ENCODE results near the gene CFAP92. TPM values are rescaled to one million over a fixed set of nuclear protein-coding genes. Genes with fewer than 3 reads are reported as not detected.

The CFAP92 gene
- total RNA-seq, 1 experiment from 2014 or later: 0.18 TPM

DNA sequence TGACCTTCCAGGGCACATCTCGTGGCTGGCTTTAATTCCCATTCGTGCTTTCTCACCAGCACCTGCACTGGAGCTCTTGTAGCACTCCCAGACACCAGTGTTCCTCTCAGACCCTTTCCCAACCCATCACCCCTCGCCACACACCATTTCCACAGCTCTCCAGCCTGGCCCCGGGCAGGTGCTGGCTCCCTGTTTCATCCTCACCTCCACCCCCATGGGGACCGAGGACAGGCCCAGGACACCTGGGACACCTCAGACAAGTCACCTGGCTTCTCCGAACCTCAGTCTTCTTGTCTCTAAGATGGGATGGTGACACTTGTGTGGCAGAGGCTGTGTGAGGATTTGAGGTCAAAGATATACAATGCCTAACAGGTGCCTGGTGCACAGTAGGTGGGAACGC, 39.3 kb upstream of the CFAP92 start:
- Histone ChIP-seq H3K36me3 (ENCODE audit: control insufficient read depth, insufficient read depth, low read length) (no peaks in the 10 kb centered on the region), H3K9me3 (ENCODE audit: control insufficient read depth, insufficient read depth, low read depth, low read length) (no peaks in the 10 kb centered on the region), H3K27ac (ENCODE audit: low read length) (no peak overlapping the region), H3K27me3 (ENCODE audit: control insufficient read depth, insufficient read depth, low read length) (no peaks in the 10 kb centered on the region), H3K4me3 (ENCODE audit: low read depth in 2 of 2, low read length in 2 of 2) (no peak overlapping the region), H3K4me1 (ENCODE audit: control insufficient read depth, insufficient read depth, low read length) (0 out of 2 replicates have a peak, but pooled peaks cover 5% of the 10 kb centered on the region)
- in situ Hi-C loops (cut with HindIII; ENCODE audit: low pct_unique_long_range_greater_than_20kb, low sequenced_read_pairs) (no loop called here), intact Hi-C loops (cut with micrococcal nuclease; ENCODE audit: unreplicated experiment) (no loop called here)
- POLR2A ChIA-PET: no interaction called here
- ATAC-seq (no peak), DNase-seq (ENCODE audit: low read depth, low spot score) (no peak)
- no TSS peak for BruUV-seq (replicated peaks)
- TF ChIP-seq, protein P1, sequence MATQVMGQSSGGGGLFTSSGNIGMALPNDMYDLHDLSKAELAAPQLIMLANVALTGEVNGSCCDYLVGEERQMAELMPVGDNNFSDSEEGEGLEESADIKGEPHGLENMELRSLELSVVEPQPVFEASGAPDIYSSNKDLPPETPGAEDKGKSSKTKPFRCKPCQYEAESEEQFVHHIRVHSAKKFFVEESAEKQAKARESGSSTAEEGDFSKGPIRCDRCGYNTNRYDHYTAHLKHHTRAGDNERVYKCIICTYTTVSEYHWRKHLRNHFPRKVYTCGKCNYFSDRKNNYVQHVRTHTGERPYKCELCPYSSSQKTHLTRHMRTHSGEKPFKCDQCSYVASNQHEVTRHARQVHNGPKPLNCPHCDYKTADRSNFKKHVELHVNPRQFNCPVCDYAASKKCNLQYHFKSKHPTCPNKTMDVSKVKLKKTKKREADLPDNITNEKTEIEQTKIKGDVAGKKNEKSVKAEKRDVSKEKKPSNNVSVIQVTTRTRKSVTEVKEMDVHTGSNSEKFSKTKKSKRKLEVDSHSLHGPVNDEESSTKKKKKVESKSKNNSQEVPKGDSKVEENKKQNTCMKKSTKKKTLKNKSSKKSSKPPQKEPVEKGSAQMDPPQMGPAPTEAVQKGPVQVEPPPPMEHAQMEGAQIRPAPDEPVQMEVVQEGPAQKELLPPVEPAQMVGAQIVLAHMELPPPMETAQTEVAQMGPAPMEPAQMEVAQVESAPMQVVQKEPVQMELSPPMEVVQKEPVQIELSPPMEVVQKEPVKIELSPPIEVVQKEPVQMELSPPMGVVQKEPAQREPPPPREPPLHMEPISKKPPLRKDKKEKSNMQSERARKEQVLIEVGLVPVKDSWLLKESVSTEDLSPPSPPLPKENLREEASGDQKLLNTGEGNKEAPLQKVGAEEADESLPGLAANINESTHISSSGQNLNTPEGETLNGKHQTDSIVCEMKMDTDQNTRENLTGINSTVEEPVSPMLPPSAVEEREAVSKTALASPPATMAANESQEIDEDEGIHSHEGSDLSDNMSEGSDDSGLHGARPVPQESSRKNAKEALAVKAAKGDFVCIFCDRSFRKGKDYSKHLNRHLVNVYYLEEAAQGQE (IDR thresholded peaks at IDR 0.05; ENCODE audit: insufficient read depth in 1 of 2, low read depth in 2 of 2, low read length in 1 of 2): no peak
- TF ChIP-seq TCF7L2 (IDR thresholded peaks at IDR 0.05; ENCODE audit: low read depth, low read length) (no peak), POLR2AphosphoS5 (IDR thresholded peaks at IDR 0.05; ENCODE audit: low read depth, low read length) (no peak), SIN3A (IDR thresholded peaks at IDR 0.05; ENCODE audit: borderline replicate concordance, insufficient read depth, low read depth, low read length) (no peak)
- TF ChIP-seq, protein P2, sequence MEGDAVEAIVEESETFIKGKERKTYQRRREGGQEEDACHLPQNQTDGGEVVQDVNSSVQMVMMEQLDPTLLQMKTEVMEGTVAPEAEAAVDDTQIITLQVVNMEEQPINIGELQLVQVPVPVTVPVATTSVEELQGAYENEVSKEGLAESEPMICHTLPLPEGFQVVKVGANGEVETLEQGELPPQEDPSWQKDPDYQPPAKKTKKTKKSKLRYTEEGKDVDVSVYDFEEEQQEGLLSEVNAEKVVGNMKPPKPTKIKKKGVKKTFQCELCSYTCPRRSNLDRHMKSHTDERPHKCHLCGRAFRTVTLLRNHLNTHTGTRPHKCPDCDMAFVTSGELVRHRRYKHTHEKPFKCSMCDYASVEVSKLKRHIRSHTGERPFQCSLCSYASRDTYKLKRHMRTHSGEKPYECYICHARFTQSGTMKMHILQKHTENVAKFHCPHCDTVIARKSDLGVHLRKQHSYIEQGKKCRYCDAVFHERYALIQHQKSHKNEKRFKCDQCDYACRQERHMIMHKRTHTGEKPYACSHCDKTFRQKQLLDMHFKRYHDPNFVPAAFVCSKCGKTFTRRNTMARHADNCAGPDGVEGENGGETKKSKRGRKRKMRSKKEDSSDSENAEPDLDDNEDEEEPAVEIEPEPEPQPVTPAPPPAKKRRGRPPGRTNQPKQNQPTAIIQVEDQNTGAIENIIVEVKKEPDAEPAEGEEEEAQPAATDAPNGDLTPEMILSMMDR (IDR thresholded peaks at IDR 0.05): no peak
- CTCF ChIA-PET: no interaction called here

DNA sequence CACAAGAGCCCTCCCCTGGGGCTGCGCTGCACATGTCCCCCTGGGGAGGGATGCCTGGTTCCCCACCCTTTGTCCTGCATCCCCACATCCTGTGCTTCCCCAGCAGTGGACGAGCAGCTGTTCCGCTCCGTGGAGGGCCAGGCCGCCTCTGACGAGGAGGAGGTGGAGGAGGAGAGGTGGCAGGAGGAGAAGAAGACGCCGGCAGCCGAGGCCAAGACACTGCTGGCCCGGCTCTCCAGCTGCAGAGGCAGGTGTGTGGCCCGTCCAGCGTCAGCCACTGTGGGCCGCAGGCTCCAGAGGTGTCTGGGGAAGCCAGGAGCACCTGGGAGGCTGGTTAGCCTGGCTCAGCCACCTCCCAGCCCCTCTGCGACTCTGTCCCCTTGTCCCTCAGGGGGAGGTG, 38.8 kb upstream of the CFAP92 start:
- no TSS peak for BruUV-seq (replicated peaks)
- H3K4me3 ChIP-seq (ENCODE audit: low read depth in 2 of 2, low read length in 2 of 2): no peak overlapping the region
- no peak overlapping the region for H3K27ac ChIP-seq (ENCODE audit: low read length)
- no peak for ATAC-seq
- TF ChIP-seq, protein P2 (IDR thresholded peaks at IDR 0.05): no peak
- TF ChIP-seq POLR2AphosphoS5 (IDR thresholded peaks at IDR 0.05; ENCODE audit: low read depth, low read length) (no peak), TCF7L2 (IDR thresholded peaks at IDR 0.05; ENCODE audit: low read depth, low read length) (no peak)
- DNase-seq (ENCODE audit: low read depth, low spot score): no peak
- no peaks in the 10 kb centered on the region for H3K36me3 ChIP-seq (ENCODE audit: control insufficient read depth, insufficient read depth, low read length)
- no peaks in the 10 kb centered on the region for H3K27me3 ChIP-seq (ENCODE audit: control insufficient read depth, insufficient read depth, low read length)
- in situ Hi-C loops (cut with HindIII; ENCODE audit: low pct_unique_long_range_greater_than_20kb, low sequenced_read_pairs): no loop called here
- 0 out of 2 replicates have a peak, but pooled peaks cover 5% of the 10 kb centered on the region for H3K4me1 ChIP-seq (ENCODE audit: control insufficient read depth, insufficient read depth, low read length)
- POLR2A ChIA-PET: no interaction called here
- CTCF ChIA-PET: no interaction called here
- intact Hi-C loops (cut with micrococcal nuclease; ENCODE audit: unreplicated experiment): no loop called here
- H3K9me3 ChIP-seq (ENCODE audit: control insufficient read depth, insufficient read depth, low read depth, low read length): no peaks in the 10 kb centered on the region

All from Panc1 (cell line).